T follicular helper cell (primary cell): ENCODE data around the gene DLG5.
"Not testable (repeated sequence)": the region's sequence is repeated elsewhere in the genome, so short reads cannot be mapped to it uniquely, and the experiment has no call there.

Experiments
- DNase-seq: peaks from one replicate; pipeline ENCODE4 v3.0.0-alpha.2; 2020; ENCODE audit warnings: low read depth

DLG5 gene

DNA sequence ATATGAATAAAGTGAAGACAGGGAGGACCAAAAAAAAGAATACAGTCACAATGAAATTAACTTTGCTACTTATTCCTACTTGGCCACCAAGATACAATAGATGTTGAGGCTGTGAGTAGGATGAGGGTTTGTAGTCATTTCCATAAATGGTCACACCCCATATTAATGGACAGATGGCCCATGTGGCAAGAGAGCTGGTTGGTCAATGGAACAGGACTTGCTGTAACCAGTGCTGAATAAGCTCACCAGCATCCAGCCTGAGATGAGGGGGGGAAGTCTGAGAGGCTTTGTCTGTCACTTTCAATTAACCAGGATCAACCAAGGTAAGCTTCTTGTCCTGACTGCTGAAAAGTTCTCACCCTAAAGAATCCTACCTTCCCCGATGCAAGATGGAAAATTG lies 158.5 kb downstream of the DLG5 start:
- DNase-seq: no peak

DNA sequence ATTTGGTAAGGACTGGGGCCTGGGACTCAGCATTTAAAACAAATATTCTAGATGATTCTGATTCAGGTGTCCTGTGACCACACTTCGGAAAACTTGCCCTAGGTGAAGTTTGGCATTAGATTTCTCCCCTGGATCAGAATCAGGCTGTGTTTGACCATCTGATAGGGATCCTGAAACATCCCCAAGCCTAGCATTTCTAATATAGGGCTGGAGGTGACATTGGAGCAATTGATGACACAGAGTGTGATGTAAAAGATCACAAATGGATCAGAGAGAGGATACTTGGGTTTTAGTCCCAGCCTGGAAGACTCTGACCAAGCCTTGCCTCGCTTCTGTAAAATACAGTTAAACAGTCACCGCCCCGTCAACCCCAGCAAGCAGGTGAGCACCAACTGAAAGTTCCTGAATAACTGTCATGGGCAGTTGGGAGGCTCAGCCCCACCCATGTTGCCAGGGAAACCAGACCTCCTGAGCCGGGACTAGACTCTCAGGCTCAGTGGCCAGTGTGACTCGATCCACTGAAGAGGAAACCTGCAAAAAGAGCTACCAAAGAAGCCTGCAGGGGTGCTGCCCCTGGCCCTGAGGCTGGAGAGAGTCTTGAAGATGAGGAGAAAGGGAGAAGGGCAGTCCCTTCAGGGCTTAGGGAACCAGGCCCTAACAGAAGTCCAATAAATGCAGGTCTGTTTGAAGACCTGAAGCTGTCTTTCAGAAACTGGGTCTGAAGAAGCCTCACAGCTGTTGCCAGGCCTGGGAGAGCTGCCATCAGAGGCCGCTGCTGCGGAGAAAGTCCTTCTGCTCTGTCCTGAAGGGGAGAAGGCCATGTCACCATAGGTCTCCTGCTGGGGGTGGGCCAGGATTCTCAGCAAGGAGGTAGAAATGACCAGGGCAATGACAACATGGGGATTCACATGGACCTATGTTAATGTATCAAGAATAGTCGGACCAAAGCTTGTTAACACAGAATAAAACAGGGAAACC lies 162.8 kb downstream of the DLG5 start:
- no peak for DNase-seq

DNA sequence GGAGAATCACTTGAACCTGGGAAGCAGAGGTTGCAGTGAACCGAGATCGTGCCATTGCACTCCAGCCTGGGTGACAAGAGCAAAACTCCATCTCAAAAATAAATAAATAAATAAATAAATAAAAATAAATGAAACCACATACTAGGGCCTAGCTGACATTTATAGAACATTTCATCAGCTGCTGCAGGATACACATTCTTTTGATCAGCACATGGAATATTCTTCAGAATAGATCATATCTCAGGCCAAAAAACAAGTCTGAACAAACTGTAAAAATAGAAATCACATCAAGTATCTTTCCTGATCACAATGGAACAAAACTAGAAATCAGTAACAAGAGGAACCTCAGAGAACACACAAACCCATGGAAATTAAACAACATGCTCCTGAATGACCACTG lies 168.1 kb downstream of the DLG5 start:
- not testable (repeated sequence) for DNase-seq

DNA sequence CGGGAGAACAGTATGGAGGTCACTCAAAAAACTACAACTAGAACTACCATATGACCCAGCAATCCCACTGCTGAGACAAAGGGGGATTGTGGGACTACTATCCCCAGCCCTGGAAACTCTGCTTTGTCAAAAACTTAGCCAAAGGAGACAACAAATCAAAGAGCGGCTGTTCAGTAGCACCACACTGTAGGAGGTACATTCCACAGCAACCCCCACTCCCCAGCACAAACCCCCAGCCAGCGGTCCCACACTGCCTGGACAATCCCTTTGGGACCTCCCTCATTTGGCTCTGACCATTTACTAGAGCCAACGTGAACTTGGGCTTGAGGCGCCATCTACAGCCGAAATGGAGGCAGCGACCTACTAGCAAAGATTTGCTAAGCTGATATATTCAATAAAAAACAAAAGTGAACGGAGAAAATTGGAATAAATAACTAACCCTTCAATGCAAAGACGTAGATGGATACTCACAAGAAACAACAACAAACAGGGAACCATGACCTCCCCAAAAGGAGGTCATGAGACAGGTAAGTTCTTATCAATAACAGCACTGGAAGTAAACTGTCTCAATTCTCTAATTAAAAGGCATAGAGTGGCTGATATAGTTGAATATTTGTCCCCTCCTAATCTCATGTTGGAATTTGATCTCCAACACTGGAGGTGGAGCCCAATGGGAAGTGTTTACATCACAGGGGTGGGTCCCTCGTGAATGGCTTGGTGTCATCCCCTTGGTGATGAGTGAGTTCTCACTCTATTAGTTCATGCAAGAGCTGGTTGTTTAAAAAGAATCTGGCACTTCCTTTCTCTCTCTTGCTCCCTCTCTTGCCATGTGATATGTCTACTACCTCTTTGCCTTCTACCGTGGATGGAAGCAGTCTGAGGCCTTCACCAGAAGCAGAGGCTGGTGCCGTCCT lies 170.0 kb downstream of the DLG5 start:
- no peak for DNase-seq

DNA sequence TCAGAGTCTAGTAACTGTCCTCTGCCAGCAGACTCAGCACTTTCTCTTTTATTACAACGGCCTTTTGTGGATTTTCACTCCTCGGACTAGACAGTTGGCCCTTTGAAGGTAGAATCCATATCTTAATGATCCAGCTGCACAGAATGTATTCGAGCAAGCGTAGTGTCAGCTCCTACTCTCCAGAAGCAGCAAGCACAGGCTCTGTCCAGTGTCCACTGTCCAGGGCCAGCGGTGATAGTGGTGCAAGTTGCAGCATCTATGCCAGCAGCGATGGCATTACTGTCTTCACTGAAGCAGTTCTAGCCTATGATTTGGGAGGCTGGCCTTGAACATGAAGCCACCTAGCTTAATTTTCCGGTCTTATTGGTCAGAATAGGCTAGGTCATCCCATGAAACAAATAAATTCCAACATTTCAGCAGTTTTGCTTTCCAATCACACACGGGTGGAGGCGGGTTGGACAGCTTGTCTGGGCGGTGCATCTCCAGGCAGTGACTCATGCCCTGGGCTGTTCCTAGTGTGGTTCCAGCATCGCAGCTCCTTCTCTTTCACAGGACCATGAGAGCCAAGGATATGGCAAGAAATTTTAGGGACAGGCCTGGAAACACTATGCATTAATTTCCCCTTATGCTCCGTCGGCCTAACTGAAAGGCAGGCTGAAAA lies 180.4 kb downstream of the DLG5 start:
- DNase-seq: no peak

DNA sequence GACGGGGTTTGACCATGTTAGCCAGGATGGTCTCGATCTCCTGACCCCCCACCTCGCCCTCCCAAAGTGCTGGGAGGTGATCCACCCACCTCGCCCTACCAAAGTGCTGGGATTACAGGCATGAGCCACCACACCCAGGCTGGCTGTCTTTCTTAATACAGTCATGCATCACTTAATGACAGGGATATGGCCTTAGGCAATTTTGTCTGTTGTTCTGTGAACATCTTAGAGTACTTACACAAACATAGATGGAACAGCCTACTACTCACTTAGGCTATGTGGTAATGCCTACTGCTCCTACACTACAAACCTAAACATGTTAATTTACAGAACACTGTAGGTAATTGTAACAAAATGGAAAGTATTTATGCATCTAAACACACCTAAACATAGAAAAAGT lies 182.3 kb downstream of the DLG5 start:
- DNase-seq: no peak

DNA sequence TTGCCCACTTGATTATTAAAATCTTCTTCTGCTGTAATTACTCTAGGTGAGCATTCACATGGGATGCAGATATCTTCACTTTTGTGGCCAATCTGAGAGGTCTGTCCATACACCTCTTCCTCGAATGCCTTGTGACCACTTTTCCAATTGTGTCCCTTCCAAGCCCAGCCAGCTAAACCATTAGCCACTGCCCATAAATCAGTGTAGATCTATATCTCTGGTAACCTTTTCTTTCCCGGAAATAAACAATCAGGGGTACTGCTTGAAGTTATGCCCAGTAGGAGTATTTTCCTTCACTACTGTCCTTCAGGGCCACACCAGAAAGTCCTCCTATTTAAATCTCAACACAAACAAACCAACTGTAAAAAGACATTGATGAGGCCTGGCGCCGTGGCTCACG lies 184.4 kb downstream of the DLG5 start:
- no peak for DNase-seq

DNA sequence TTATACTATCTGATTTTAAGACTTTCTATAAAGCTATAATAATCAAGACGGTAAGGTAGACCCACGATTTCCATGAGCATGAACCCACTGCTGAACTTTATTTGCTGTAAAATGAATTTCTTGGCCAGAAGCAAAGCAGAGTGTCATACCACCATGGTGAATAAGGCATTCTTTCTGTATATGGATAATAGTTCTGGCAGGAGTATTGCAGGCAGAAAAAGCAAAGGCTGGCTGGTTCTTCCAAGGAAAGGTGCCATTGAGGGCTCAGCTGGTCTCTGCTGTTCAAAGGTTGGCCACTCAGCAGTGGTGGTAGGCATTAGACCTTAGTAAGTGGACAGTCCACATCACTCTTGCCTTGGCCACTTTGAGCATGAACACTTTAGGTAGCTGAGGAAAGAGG lies 184.8 kb downstream of the DLG5 start:
- no peak for DNase-seq
